T-helper 1 cell treated with Interleukin-12 subunit alpha and Interleukin-12 subunit beta and Interleukin-4 antibody, amounts not matched to agents 30 μg/mL and 1 μg/mL, for 36 hours (primary cell): ENCODE data around the gene ZC3H18.
"Not testable (repeated sequence)": the region's sequence is repeated elsewhere in the genome, so short reads cannot be mapped to it uniquely, and the experiment has no call there.

Experiments used
- H3K27ac Mint-ChIP-seq: one replicate; pipeline ENCODE4 v1.8.0; 2021; ENCODE audit warnings: mild to moderate bottlenecking, mixed read lengths
- H3K27me3 Mint-ChIP-seq: one replicate; pipeline ENCODE4 v1.8.0; 2021; ENCODE audit warnings: low read depth, mixed read lengths
- H3K36me3 Mint-ChIP-seq: one replicate; pipeline ENCODE4 v1.8.0; 2021; ENCODE audit warnings: low read depth, mixed read lengths
- H3K4me1 Mint-ChIP-seq: one replicate; pipeline ENCODE4 v1.8.0; 2021; ENCODE audit warnings: low read depth, mixed read lengths
- H3K4me3 Mint-ChIP-seq: one replicate; pipeline ENCODE4 v1.8.0; 2021; ENCODE audit warnings: mild to moderate bottlenecking, moderate library complexity, mixed read lengths
- H3K9me3 Mint-ChIP-seq: one replicate; pipeline ENCODE4 v1.8.0; 2021; ENCODE audit warnings: mixed read lengths

ZC3H18 gene

GRCh38 chr16:88655733-88656281, 85.6 kb downstream of the ZC3H18 start:
- H3K4me1 Mint-ChIP-seq: peaks cover 7% of the 10 kb centered on the region
- no peaks in the 10 kb centered on the region for H3K9me3 Mint-ChIP-seq
- H3K4me3 Mint-ChIP-seq: no peak overlapping the region
- H3K27ac Mint-ChIP-seq: no peak overlapping the region
- H3K36me3 Mint-ChIP-seq: peaks cover 11% of the 10 kb centered on the region
- no peaks in the 10 kb centered on the region for H3K27me3 Mint-ChIP-seq

DNA sequence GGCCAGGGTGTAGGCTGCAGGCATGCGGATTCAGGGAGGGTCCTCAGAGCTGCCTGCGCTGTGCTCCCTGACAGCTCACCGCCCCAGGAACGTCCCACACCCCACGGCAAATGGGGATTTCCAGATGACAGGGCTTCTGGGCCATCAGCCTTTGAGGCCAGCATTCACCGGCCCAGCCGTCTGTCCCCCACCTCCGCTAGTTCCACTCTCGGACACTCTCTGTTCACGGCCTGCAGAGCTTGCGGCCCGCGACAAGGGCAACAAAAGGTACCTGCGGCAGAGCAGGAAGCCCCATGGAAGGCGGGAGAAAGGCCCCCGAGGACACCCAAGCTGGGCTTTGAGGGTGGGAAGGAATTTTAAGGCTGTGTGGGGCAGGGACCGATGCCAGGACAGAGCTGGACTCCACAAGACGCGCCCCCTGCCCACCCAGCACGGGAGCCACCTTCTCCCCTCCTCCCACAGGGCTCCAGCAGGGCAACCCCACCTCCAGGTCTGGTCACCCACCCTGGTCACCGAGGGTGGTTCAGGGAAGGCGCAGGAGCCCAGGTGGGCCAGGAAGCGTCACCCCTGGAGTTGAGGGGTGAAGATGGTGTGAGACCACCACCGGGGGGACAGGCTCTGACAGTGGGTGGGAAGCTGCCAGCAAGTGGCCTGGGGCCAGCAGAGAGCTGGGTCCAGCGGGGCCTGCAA, 86.2 kb downstream of the ZC3H18 start:
- Mint-ChIP-seq H3K4me3 (no peak overlapping the region), H3K4me1 (peaks cover 9% of the 10 kb centered on the region), H3K9me3 (no peaks in the 10 kb centered on the region), H3K27ac (no peak overlapping the region), H3K27me3 (no peaks in the 10 kb centered on the region), H3K36me3 (peaks cover 9% of the 10 kb centered on the region)

GRCh38 chr16:88657371-88657770, 87.2 kb downstream of the ZC3H18 start:
- H3K27ac Mint-ChIP-seq: no peak overlapping the region
- no peaks in the 10 kb centered on the region for H3K27me3 Mint-ChIP-seq
- no peaks in the 10 kb centered on the region for H3K9me3 Mint-ChIP-seq
- H3K36me3 Mint-ChIP-seq: peaks cover 12% of the 10 kb centered on the region
- H3K4me3 Mint-ChIP-seq: no peak overlapping the region
- peaks cover 12% of the 10 kb centered on the region for H3K4me1 Mint-ChIP-seq

DNA sequence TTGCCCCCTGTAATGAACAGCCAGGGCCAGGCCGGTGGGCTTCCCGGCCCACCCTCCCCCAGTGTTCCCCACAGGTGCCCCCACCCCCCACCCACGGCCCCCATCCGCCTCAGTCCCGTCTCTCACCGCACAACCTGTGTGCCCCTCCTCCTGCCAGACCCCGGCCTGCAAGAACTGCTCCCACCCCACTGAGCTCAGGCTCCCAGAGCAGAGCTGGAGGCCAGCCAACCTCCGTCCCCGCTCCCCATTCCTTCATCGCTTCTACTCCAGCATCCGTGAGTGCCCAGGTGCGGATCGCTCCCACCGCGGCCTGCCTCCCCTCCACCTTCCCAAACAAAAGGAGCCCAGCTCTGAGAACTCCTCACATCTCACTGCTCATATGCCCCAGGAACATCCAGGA, 88.5 kb downstream of the ZC3H18 start:
- H3K9me3 Mint-ChIP-seq: no peaks in the 10 kb centered on the region
- peaks cover 10% of the 10 kb centered on the region for H3K36me3 Mint-ChIP-seq
- H3K4me3 Mint-ChIP-seq: no peak overlapping the region
- H3K4me1 Mint-ChIP-seq: peaks cover 12% of the 10 kb centered on the region
- H3K27me3 Mint-ChIP-seq: no peaks in the 10 kb centered on the region
- no peak overlapping the region for H3K27ac Mint-ChIP-seq

DNA sequence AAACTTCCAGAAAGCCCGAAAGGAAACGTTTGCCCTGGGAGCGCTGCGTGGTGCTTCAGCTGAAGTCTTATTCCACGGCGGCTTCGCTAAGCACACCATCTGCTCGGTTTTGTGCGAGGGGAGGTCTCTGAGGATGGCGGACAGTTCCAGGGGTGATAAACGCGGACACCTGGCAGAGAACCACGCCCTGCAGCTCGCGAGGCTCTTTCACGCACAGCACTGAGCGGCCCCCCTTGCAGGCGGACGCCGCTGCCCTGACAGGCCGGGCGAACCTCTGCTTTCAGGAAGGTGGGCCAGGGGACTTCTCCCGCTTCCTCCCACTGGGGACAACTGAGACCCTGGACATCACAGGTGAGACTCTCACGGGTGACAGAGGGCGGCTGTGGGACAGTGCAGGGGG, 89.0 kb downstream of the ZC3H18 start:
- Mint-ChIP-seq H3K4me1 (peaks cover 14% of the 10 kb centered on the region), H3K9me3 (no peaks in the 10 kb centered on the region), H3K4me3 (no peak overlapping the region), H3K27me3 (no peaks in the 10 kb centered on the region), H3K36me3 (peaks cover 10% of the 10 kb centered on the region), H3K27ac (no peak overlapping the region)

DNA sequence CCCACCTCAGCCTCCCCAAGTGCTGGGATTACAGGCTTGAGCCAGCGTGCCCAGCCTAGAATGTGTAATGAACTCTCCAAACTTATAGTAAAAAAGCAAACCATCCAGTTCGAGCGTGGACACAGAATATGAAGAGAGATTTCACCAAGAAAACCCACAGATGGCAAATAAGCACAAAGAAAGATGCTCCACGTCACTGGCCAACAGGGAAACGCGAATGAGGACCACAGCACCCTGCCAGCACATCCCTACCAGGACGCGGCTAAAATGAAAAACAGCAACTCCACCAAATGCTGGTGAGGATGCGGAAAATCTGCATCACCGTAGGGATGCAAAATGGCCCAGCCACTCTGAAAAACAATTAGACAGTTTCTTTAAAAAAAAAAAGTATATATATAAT, 91.3 kb downstream of the ZC3H18 start:
- Mint-ChIP-seq H3K36me3 (peaks cover 5% of the 10 kb centered on the region), H3K4me1 (peaks cover 21% of the 10 kb centered on the region), H3K27ac (no peak overlapping the region), H3K4me3 (peak overlapping the region; percentile 73), H3K9me3 (no peaks in the 10 kb centered on the region), H3K27me3 (no peaks in the 10 kb centered on the region)

DNA sequence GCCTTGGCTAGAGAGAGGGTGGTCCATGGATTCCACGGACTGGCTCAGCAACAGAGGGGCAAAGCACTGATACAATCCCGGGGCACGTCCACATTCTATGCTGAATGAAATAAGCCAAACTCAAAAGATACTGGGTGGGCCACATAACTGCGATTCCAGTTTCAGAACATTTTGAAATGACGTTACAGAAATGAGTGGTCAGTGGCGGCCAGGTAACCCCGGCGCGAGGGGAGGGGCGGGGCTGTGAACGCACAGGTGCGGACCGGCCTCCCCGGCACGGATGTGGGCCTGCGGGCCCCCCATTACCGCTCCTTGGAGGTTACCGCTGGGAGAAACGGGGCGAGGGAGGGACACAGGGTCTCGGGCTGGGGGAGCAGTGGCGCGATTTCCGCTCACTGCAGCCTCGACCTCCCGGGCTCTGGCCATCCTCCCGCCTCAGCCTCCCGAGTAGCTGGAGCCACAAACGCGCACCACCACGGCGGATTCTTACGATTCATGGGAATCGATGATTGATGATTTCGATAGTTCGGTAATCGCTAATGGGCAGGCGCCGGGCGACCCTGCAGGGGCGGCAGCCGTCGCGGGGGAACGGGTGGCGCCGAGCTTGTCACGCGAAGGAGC, 92.1 kb downstream of the ZC3H18 start:
- Mint-ChIP-seq H3K36me3 (peaks cover 7% of the 10 kb centered on the region), H3K4me3 (peak overlapping the region; percentile 96), H3K27me3 (no peaks in the 10 kb centered on the region), H3K4me1 (peaks cover 21% of the 10 kb centered on the region), H3K9me3 (no peaks in the 10 kb centered on the region), H3K27ac (peak overlapping the region; percentile 89)

DNA sequence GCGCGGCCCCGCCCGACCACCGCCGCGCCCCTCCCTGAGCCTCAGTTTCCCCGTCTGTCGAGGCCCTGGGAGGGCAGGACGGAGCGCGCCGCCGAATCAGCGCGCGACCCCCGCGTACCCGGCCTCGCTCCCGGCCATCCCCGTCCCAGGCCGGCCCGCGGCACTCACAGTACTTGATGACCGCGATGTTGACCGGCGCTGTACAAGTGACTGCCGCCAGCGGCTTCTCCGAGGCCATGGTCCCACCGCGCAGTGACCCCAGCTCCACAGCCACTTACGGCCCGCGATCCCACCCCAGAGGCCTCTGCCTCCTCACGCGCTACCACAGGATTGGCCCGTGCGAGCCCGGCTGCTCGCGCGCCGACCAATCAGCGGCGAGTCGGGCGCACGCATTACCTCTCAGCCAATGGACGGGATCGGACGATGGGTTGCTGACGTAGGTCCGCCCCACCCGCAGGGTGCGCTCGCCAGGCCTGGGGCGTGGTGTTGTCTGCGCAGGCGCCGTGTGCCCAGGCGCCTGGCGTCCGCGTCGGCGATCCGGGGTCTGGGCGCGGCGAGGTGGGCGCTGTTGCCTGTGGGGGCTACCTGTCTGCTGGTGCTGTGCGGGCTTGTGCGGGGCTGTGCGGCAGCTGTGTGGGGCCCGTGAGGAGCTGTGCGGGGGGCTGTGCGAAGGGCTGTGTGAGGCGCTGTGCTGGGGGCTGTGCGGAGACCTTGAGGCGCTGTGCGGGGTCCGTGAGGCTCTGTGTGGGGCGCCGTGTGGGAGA, 92.8 kb downstream of the ZC3H18 start, which contains the start of gene MVD:
MVD (minus strand) TSS at position 249 of the 764 bp plus-strand sequence; CDS start at position 238, 11 bp downstream.
- Mint-ChIP-seq H3K27ac (peak within 1 kb of the TSS; percentile 96), H3K4me3 (peak within 1 kb of the TSS; percentile 96), H3K27me3 (no peaks in the 10 kb centered on the region)

GRCh38 chr16:88665148-88665547, 94.9 kb downstream of the ZC3H18 start:
- Mint-ChIP-seq H3K9me3 (no peaks in the 10 kb centered on the region), H3K4me1 (peaks cover 21% of the 10 kb centered on the region), H3K4me3 (peak overlapping the region; percentile 32), H3K27ac (peak overlapping the region; percentile 39), H3K27me3 (no peaks in the 10 kb centered on the region), H3K36me3 (peaks cover 12% of the 10 kb centered on the region)

More for the DNA sequence above, 92.8 kb downstream of the ZC3H18 start, which contains the start of gene MVD:
- H3K9me3 Mint-ChIP-seq: no peaks in the 10 kb centered on the region
- H3K4me1 Mint-ChIP-seq: peaks cover 21% of the 10 kb centered on the region
- H3K36me3 Mint-ChIP-seq: peaks cover 7% of the 10 kb centered on the region

DNA sequence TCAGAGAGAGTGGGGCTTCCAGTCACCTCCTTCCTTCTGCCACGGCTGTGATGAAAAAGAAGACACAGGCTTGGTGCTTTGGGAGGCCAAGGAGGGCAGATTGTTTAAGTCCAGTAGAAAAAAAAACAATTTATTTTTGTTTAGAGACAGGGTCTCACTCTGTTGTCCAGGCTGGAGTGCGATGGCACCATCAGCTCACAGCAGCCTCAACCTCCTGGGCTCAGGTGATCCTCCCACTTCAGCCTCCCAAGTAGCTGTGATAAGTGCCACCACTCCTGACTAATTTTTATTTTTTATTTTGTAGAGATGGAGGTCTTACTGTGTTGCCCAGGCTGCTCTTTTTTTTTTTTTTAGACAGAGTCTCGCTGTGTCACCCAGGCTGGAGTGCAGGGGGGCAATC, 95.4 kb downstream of the ZC3H18 start:
- Mint-ChIP-seq H3K4me3 (no peak overlapping the region), H3K27ac (no peak overlapping the region)

DNA sequence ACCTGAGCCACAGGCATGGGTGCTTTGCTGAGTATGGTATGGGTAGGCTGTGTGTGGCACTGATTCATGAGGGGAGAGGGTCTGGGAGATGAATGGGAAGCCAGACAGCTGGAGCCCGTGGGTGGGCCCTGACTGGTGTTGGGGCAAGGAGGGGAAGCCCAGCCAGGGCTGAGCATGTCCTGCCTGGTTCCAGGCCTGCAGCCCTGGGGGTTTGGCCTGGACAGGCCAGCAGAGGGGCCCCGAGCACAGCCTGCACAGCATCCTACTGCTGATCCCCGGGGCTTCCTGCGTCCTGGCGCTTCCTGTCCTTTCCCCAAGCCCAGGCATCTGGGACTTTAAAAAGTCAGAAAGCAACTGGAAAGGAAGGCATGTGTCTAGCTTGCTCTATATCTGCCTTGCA, 97.3 kb downstream of the ZC3H18 start:
- no peaks in the 10 kb centered on the region for H3K9me3 Mint-ChIP-seq
- H3K4me3 Mint-ChIP-seq: no peak overlapping the region
- H3K4me1 Mint-ChIP-seq: peaks cover 10% of the 10 kb centered on the region
- H3K27me3 Mint-ChIP-seq: no peaks in the 10 kb centered on the region
- H3K36me3 Mint-ChIP-seq: peaks cover 7% of the 10 kb centered on the region
- no peak overlapping the region for H3K27ac Mint-ChIP-seq

More for the DNA sequence above, 95.4 kb downstream of the ZC3H18 start:
- Mint-ChIP-seq H3K9me3 (no peaks in the 10 kb centered on the region), H3K4me1 (peaks cover 21% of the 10 kb centered on the region), H3K36me3 (peaks cover 12% of the 10 kb centered on the region), H3K27me3 (no peaks in the 10 kb centered on the region)

- H3K4me3 Mint-ChIP-seq, H3K9me3 Mint-ChIP-seq, H3K36me3 Mint-ChIP-seq, H3K4me1 Mint-ChIP-seq, H3K27me3 Mint-ChIP-seq, H3K27ac Mint-ChIP-seq: not testable (repeated sequence)
Measured at GRCh38 chr16:88669493-88669892, 99.3 kb downstream of the ZC3H18 start.

DNA sequence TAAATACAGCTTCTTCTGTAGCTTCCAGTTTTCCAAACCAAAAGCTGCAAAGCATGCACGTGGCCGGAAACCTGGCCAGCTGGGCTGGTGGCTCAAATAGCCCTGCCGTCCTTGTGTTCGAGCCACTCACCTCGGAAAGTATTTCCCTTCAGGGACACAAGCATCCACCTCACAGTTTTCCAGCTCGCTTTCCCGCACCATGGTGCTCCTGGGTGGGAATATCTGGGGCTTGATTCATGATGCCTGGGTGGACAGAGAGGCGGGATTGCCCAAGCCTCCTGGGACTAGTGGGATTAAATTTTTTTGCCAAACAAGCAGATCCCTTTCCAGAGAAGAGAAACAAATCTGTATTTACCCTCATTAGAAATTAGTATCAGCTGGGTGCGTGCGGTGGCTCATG, 99.8 kb downstream of the ZC3H18 start:
- Mint-ChIP-seq H3K27ac (no peak overlapping the region), H3K36me3 (peaks cover 7% of the 10 kb centered on the region), H3K4me3 (no peak overlapping the region), H3K27me3 (no peaks in the 10 kb centered on the region), H3K9me3 (no peaks in the 10 kb centered on the region), H3K4me1 (peaks cover 3% of the 10 kb centered on the region)

DNA sequence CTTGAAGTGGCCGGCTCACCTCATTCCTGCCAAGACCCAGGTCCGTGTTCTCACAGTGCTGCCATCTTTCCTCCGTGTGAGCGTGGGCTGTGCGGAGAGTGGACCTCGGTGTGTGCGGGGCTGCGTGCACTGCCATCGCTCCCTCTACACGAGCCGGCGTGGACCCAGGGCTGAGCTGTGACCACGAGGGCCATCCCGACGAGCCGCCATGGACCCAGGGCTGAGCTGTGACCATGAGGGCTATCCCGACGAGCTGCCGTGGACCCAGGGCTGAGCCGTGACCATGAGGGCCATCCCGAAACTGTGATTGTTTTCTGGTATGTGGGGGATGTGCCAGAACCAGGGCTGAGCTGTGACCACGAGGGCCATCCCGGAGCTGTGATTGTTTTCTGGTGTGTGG, 101.6 kb downstream of the ZC3H18 start:
- Mint-ChIP-seq H3K27me3 (no peaks in the 10 kb centered on the region), H3K9me3 (no peaks in the 10 kb centered on the region), H3K4me1 (no peaks in the 10 kb centered on the region), H3K36me3 (peaks cover 7% of the 10 kb centered on the region), H3K27ac (no peak overlapping the region), H3K4me3 (no peak overlapping the region)
